HG03520 (cell line): Measurements from ENCODE around the gene TPSAB1.
"Not testable (repeated sequence)": the region's sequence is repeated elsewhere in the genome, so short reads cannot be mapped to it uniquely, and the experiment has no call there.

Experiments used
- ATAC-seq: cut with Tn5 transposase; IDR thresholded peaks from one replicate; pipeline ENCODE4 v1.9.1; 2021; ENCODE audit warnings: mild to moderate bottlenecking, moderate library complexity; ENCODE audit not compliant: unreplicated experiment

Gene TPSAB1

DNA sequence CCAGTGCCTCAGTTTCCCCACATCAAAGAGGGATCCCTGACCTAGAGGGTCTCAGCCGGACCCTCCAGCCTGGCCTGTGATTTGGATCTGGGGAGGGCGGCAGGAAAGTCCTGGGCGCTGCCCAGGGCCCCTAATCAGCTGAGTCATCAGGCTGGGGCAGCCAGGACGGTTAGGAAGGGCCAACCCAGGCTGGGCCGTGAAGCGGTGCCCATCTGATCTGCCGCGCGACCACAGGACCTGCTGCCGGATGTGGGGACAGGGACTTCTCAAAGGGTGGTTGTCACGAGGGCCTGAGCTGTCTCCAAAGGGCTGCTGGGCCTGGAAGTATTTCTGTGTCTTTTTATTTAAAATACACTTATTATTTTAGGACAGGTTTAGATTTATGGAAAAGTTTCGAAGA, 4.4 kb downstream of the TPSAB1 start:
- ATAC-seq, result no peak

DNA sequence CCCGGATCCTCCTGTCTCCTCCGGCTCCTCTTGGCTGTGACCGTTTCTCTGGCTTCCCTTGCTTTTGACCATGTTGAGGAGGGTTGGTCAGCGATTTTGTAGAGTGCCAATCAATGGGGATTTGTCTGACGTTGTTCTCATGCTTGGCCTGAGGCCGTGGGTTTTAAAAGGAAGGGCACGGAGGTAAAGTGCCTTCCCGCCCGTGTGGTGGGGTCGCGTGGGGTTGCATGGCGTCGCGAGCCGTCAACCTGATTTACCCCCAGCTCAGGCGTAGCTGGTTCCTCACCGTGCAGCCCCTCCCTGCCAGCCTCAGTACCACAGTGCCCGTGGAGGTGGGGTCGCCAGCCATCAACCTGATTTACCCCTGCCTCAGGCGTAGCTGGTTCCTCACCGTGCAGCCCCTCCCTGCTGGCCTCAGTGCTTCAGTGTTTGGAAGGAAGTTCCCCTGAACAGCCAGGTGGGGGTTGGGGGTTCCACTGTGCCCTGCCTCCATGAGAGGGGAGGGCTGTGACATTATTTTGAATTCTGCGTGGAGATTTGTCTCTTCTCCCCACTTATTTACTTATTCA, 5.0 kb downstream of the TPSAB1 start:
- no peak for ATAC-seq

DNA sequence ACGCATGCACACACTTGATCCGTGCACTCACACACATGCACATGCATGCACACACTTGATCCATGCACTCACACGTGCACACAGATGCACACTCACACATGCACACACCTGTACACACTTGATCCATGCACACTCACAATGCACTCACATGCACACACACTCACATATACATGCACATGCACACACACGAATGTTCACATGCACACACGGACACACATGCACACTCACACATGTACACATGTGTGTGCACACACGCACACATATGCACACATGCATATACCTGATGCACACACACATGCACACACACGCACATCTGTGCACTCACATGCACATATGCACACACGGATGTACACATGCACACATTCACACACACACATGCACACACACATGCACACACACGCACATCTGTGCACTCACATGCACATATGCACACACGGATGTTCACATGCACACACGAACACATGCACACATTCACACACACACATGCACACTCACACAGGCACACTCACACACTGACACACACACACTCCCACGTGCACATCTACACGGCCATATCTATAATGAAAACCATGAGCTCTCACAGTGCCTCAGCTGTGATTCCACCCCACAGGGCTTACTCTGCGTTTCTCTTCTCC, 7.5 kb downstream of the TPSAB1 start:
- ATAC-seq, result not testable (repeated sequence)

DNA sequence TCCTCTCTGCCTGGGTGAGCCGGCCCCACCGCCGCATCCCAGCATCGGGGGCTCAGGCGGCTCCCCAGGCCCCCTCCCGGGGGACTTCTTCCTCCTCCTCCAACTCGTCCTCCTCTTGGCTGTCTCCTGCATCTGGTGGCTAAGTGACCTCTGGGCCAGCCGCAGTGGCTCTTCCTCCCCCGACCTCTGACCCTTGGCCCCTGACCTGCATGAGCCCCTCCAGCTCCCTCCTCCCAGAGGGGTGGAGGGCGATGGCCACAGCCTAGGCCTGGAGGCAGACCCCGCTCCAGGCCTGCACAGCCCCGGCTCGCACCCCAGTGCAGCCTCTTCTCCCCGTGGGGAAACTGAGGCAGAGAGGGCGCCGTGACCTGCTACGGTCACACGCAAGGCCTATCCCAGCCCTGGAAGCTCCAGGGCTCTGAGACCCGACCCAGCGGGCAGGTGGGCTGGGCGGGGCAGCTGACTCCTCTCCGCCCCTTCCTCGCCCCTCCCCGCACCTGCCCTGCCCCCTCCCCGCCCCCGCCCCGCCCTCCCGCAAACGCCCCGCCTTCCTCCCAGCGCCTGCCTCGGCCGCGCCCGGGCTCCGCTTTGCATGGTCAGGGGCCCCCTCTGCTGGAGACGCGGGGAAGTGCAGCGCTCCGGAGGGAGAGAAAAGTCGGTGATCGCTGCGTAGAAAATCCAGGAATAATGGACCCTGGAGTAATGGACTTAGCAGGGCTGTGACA, 8.7 kb downstream of the TPSAB1 start:
- ATAC-seq, result not testable (repeated sequence)

DNA sequence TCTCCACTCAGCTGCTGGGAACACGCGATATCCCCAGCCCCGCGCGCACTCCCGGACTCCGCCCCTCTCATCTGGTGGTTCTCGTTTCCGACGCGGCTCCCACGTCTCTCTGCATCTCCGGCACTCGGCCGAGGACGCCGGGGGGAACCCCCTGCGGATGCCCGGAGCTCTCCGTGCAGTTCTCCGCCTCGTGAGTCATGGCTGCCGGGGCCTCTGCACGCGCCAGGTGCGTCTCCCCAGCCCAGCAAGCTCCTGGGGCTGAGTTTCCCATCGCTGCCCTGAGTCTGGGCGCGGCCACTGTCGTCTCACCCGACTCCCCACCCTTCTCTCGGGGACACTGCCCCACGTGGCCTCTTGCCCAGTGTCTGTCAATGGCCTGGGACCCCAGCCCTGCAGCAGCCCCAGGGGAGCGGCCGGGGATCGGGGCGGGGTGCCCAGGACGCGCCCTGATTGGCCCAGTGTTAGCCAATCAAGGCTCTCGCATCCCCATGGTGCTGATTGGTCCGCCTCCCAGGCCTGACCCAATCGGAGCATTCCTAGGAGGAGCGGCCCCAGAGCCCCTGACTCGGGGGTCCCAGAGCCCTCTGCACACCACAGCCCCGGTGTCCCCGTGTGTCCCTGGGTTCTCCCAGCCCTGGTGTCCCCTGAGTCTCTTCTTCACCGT, 13.3 kb downstream of the TPSAB1 start:
- not testable (repeated sequence) for ATAC-seq

DNA sequence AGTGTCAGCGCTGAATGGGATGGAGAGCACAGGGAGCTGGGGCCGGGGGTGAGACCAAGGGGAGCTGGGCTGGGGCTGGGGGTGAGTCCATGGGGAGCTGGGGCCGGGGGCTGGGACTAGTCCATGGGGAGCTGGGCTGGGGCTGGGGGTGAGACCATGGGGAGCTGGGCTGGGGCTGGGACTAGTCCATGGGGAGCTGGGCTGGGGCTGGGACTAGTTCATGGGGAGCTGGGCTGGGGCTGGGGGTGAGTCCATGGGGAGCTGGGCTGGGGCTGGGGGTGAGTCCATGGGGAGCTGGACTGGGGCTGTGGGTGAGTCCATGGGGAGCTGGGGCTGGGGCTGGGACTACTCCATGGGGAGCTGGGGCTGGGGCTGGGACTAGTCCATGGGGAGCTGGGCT, 14.3 kb downstream of the TPSAB1 start:
- ATAC-seq, result not testable (repeated sequence)

DNA sequence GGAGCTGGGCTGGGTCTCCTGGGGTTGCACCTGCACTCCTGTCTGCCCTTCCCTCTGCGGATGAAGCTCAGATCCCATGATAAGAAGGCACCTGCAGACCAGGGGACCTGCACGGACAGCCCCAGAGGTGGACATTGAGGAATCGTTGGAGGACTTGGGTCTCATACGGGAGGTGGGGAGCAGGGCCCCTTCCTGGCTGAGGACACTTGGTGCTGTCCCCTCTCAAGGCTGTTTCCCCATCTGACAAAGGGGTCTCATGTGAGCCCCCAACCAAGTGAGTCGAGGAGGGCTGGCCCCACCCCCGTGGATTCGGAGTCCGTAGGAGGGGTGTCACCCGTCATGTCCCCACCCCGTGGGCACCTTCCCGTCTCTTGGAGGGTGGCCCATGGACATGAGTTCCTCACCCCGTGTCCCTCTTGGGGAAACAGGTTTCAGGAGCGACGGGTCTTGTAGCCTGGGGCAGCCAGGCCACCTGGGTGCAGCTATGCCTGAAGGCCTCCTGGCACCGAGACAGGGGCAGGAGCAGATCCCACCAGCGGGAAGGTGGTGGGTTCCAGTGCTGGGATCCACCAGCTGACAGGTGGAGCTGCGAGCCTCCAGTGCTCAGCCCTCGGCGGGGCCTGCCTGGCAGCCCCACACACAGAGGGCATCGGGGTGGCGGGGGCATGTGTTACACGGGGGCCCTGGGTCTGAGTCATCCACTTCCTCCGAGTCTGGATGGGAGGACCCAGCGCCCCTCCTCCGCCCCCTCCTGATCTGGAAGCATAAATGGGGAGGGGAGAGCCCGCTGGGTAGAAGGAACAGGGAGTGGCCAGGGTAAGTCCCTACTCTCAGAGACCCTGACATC, 15.0 kb downstream of the TPSAB1 start, which contains the start of gene TPSD1:
TSS of gene TPSD1 (plus strand) at position 794 of the 847 bp plus-strand sequence. CDS start 212 bp downstream, outside the sequence.
- ATAC-seq, result not testable (repeated sequence)

DNA sequence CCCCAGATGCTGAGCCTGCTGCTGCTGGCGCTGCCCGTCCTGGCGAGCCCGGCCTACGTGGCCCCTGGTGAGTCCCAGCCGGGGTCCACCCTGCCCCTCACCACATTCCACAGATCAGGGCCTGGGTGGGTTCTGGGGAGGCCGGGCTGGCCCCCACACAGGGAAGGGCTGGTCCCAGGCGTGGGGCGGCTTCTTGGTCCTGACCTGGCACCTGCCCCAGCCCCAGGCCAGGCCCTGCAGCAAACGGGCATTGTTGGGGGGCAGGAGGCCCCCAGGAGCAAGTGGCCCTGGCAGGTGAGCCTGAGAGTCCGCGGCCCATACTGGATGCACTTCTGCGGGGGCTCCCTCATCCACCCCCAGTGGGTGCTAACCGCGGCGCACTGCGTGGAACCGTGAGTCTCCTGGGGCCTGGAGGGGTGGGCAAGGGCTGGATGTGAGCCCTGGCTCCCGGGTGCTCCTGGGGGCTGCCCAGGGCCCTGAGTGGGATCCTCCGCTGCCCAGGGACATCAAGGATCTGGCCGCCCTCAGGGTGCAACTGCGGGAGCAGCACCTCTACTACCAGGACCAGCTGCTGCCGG, 15.9 kb downstream of the TPSAB1 start:
- not testable (repeated sequence) for ATAC-seq

DNA sequence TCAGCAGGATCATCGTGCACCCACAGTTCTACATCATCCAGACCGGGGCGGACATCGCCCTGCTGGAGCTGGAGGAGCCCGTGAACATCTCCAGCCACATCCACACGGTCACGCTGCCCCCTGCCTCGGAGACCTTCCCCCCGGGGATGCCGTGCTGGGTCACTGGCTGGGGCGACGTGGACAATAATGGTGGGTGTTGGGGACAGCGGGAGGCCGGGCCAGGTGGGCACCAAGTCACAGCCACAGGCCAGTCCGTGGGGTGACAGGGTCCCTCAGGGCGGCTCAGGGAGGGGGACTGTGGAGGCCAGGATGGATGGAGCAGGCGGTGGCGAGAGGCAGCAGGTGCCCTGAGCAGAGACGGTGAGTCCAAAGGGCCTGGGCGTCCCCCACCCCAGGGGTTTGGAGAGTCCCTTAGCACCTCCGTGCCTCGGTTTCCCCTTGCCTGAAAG, 16.4 kb downstream of the TPSAB1 start:
- no peak for ATAC-seq

DNA sequence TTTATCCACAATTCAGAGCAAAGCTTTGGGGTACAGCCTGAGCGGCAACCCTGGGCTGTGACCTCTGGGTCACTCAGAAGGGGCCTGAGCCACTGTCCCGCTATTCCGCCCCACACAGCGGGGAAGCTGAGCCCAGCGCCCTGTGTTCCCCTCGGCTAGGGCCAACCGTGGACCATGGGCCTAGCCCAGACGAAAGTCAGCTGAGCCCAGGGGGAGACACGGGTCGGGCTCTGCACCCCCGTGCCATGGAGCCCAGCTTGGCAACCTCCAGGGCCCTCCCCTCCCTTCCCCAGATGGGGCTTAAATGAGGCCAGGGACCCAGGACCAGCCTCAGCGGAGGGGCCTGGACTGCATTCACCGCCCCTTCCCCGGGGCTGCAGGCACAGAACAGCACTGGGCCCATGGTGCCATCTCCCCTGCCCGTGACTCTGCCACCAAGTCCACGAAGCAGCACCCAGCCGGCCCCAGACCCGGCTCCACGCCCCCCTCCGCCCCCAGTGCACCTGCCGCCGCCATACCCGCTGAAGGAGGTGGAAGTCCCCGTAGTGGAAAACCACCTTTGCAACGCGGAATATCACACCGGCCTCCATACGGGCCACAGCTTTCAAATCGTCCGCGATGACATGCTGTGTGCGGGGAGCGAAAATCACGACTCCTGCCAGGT, 17.2 kb downstream of the TPSAB1 start:
- ATAC-seq, result no peak

DNA sequence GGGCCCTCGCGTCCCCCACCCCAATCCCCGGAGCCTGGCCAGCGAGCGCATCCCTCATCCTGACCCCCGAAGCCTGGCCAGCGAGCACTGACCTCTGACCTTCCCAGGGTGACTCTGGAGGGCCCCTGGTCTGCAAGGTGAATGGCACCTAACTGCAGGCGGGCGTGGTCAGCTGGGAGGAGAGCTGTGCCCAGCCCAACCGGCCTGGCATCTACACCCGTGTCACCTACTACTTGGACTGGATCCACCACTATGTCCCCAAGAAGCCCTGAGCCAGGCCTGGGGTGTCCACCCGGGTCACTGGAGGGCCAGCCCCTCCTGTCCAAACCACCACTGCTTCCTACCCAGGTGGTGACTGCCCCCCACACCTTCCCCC, 17.7 kb downstream of the TPSAB1 start:
- ATAC-seq, result no peak

DNA sequence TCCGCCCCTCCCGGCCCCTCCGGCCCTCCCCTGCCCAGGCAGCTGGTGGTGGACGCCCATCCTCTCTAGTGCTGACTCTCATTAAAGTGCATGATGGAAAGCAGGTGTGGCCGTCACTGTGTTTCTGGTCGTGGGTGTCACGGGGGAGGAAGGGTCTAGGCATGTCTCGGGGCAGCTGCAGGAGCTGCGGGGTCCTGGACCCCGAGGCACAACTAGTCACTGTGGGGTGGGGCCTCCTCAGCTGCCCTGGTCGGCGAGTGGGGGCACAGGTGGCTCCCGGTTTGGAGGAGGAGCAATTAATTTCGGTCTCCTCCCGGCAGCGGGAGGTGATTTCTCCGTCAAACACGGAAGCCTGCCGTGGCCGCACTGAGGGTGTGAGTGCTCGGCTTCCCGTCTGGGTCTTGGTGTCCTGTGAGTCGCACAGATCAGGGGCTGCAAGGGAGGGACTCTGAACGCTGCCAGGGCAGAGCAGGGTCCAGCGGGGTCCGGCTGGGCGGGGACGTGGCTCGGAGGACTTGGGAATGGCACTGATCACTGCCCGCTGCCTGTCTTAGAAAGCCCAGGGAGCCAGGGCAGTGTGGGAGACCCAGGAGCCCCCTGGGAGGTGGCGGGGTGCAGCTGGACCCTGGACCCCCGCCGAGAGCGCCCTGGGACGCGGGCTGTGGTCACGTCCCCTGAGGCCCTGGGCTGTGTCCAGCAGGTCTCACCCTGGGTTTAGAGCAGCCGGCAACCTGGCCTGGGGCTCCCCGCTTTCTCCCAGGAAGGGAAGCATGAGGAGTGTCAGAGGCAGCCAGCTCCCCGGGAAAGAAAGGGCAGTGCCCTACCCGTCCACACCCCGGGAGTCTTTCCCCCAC, 18.6 kb downstream of the TPSAB1 start:
- no peak for ATAC-seq

DNA sequence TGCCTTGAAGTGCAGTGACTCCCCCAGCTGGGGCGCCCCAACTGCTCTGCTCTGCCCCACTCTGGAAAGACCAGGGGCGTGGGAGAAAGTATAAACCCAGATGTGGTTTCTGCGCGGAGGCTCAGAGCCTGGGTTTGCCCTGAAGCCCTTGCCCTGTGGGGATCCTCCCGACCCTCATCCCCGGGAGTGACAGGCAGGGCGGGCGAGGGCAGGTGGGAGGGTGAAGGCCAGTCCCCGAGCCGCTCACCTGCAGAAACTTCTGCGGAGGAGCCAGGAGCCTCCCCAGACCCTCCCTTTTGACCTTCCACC, 19.2 kb downstream of the TPSAB1 start:
- ATAC-seq, result no peak

DNA sequence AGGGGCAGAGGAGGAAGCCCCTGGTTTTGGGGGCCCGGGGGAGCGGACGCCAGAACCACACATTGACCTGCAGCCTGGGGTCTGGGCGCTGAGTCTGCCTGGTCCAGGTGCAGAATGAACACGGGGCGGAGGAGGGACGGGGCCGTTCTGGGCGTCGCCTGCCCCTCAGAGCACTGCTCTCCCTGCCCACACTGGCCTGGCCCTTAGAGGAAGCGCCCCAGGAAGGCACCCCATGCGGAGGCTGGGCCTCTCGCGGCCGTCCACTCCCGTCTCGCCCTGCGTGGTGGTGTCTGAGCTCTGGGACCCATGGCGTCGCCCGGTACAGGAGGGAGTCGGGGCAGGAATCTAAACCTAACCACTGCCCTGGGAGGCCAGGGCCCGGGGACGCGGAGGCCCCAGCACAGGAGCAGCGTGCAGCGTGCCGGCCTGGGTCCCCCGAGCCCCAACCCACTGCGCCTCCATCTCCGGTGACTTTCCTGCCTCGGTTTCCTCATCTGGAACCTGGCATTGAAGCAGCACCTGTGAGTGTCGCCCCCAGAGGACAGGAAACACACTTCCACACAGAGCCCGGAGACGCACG, 19.7 kb downstream of the TPSAB1 start:
- no peak for ATAC-seq

DNA sequence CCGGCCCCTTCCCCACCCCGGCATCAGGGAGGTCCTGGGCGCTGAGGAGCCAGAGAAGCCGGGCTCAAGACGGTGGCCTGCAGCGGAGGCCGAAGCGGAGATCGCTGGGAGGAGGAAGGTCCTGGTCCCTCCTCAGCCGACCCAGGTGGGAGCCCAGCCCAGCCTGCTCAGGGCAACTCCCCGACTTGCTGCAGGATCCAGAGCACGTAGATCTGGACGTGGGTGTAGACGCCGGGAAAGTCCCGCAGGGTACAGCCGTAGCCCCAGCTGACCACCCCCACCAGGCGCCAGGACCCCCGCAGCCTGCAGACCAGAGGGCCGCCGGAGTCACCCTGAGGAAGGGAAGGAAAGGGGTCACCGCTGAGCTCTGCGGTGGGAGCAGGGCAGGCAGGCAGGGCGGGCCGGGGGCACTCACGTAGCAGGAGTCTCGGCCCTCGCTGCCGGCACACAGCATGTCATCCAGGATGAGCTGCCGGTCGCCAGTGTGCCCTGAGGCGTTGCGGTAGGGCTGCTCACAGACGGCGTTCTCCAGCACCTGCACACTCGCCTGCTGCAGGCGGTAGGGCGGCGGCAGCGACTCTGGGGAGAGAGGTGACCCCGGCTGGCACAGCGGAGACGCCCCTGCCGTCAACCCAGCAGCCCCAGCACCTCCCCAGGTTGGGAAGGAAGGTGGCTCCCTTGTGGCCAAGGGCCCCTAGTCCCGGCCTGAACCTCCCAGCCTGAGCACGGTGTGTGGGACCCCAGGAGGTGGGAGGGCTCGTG, 20.8 kb downstream of the TPSAB1 start:
- ATAC-seq, result no peak

DNA sequence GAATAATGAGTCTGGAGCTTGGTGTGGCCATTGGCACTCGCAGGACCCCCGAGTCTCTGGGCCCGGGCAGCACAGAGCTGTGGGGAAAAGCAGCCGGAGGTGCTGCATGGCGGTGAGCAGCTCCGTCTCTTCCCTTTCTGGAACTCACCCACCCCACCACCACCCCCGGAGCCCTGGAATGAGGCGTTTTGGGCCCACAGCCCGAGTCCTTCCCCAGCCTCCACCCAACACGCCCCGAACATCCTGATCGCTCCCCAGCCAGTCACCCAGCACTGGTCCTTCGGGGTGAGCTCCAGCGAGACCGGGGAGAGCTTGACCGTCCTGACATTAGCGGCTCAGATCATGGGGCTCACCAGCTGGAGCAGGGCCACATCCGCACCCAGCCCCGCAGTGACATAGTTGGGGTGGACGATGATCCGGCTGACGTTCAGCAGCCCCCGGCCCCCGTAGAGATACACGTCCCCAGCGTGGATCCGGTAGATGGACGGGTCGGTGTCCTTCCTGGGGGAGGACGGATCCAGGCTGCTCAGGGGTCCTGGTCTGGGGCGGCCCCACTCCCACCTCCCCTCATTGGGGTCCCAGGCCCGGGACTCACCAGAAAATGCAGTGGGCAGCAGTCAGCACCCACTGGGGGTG, 21.8 kb downstream of the TPSAB1 start:
- ATAC-seq, result no peak

DNA sequence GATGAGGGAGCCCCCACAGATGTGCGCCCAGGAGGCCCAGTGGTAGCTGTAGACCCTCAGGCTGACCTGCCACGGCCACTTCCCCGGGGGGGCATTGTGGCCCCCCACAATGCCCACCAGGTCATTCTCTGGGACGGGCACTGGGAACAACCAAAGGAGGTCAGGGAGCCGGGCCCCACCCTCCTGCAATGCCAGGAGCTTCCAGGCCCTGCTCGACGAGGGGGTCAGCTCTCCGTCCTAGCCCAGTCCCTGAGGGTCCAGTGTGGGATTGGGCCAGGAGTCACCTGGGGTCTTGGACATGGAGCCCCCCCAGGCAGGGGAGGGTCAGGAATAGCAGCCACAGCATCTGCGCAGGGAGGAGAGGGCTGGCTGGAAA, 22.3 kb downstream of the TPSAB1 start:
- ATAC-seq, result no peak
